ENCODE data around the gene CASZ1.

The CASZ1 gene

GRCh38 chr1:10624256-10625050 is 172.0 kb downstream of the CASZ1 start:
- DNase-seq (ENCODE audit: low read depth) = no peak

- DNase-seq (ENCODE audit: low read depth) = no peak
Observed at GRCh38 chr1:10623686-10624145, 172.7 kb downstream of the CASZ1 start.

GRCh38 chr1:10622910-10623685 is 173.3 kb downstream of the CASZ1 start:
- no peak for DNase-seq (ENCODE audit: low read depth)

GRCh38 chr1:10621906-10622305 is 174.5 kb downstream of the CASZ1 start:
- no peak for DNase-seq (ENCODE audit: low read depth)

GRCh38 chr1:10620776-10621175 is 175.7 kb downstream of the CASZ1 start:
- no peak for DNase-seq (ENCODE audit: low read depth)

GRCh38 chr1:10617931-10618885 is 178.2 kb downstream of the CASZ1 start:
- no peak for DNase-seq (ENCODE audit: low read depth)

- no peak for DNase-seq (ENCODE audit: low read depth)
Observed at GRCh38 chr1:10617318-10617717, 179.1 kb downstream of the CASZ1 start.

- DNase-seq (ENCODE audit: low read depth) = no peak
Observed at GRCh38 chr1:10616696-10617095, 179.8 kb downstream of the CASZ1 start.

GRCh38 chr1:10615932-10616671 is 180.3 kb downstream of the CASZ1 start:
- DNase-seq (ENCODE audit: low read depth) = no peak

- DNase-seq (ENCODE audit: low read depth) = no peak
Observed at GRCh38 chr1:10615332-10615731, 181.1 kb downstream of the CASZ1 start.

- DNase-seq (ENCODE audit: low read depth) = no peak
Observed at GRCh38 chr1:10614377-10615225, 181.8 kb downstream of the CASZ1 start.

- DNase-seq (ENCODE audit: low read depth) = no peak
Observed at GRCh38 chr1:10613861-10614260, 182.6 kb downstream of the CASZ1 start.

- no peak for DNase-seq (ENCODE audit: low read depth)
Observed at GRCh38 chr1:10613340-10613739, 183.1 kb downstream of the CASZ1 start.

GRCh38 chr1:10612436-10613160 is 183.8 kb downstream of the CASZ1 start:
- no peak for DNase-seq (ENCODE audit: low read depth)

GRCh38 chr1:10610901-10611600 is 185.4 kb downstream of the CASZ1 start:
- no peak for DNase-seq (ENCODE audit: low read depth)

GRCh38 chr1:10608690-10609089 is 187.8 kb downstream of the CASZ1 start:
- no peak for DNase-seq (ENCODE audit: low read depth)

GRCh38 chr1:10607228-10607627 is 189.2 kb downstream of the CASZ1 start:
- DNase-seq (ENCODE audit: low read depth) = no peak

GRCh38 chr1:10606064-10606463 is 190.4 kb downstream of the CASZ1 start:
- no peak for DNase-seq (ENCODE audit: low read depth)

- DNase-seq (ENCODE audit: low read depth) = no peak
Observed at GRCh38 chr1:10604966-10605365, 191.5 kb downstream of the CASZ1 start.
